DMS 273 (cell line): Measurements from ENCODE around the gene DCT.

Experiments
- DNase-seq: peaks from one replicate; lab custom pipeline; 2025; ENCODE audit not compliant: unreplicated experiment; lab: John Stamatoyannopoulos, UW

DCT gene

GRCh38 chr13:94400874-94401273 lies 78.6 kb downstream of the DCT start:
- no peak for DNase-seq

- no peak for DNase-seq
Observed at GRCh38 chr13:94399812-94400211, 79.7 kb downstream of the DCT start.

- DNase-seq = no peak
Observed at GRCh38 chr13:94395860-94396259, 83.6 kb downstream of the DCT start.

GRCh38 chr13:94394723-94395122 lies 84.8 kb downstream of the DCT start:
- no peak for DNase-seq

GRCh38 chr13:94390881-94391280 lies 88.6 kb downstream of the DCT start:
- no peak for DNase-seq

GRCh38 chr13:94389604-94390351 lies 89.7 kb downstream of the DCT start:
- DNase-seq = no peak

- DNase-seq = no peak
Observed at GRCh38 chr13:94387047-94387446, 92.4 kb downstream of the DCT start.
